Measurements from ENCODE around the gene FOXO1.
"Not testable (repeated sequence)": the region's sequence is repeated elsewhere in the genome, so short reads cannot be mapped to it uniquely, and the experiment has no call there.

Gene FOXO1

DNA sequence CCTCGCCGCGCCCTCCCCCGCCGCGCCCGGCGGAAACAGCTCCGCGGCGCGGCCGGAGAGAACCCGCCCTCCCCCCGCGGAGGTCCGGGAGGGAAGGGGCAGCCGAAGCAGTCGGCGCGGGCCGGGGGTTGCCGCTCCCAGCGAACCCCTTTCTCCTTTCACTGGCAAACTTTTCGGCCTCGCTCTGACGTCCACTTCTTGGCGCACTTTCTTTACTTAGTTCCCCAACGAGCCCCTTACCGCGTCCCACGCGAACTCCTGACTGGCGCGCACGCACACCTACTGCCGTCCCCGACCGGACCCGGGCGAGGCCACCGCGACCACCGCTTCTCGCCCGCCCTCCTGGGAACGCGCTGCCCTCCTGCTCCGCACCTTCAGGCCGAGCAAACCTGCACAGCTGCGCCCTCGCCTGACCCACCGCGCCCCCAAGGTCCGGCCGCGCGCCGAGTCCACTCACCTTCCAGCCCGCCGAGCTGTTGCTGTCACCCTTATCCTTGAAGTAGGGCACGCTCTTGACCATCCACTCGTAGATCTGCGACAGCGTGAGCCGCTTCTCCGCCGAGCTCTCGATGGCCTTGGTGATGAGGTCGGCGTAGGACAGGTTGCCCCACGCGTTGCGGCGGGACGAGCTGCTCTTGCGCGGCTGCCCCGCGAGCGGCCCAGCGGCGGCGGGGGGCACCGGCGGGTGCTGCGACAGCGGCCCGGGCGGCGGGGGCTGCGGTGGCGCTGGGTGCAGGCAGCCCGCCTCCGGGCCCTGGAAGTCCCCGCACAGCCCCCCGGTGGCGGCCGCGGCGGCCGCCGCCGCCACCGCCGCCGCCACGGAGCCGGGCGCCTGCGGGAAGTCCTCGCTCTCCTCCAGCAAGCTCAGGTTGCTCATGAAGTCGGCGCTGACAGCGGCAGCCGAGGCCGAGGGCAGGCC lies 1.1 kb downstream of the FOXO1 start:
- DNase-seq = peak; percentile 52

DNA sequence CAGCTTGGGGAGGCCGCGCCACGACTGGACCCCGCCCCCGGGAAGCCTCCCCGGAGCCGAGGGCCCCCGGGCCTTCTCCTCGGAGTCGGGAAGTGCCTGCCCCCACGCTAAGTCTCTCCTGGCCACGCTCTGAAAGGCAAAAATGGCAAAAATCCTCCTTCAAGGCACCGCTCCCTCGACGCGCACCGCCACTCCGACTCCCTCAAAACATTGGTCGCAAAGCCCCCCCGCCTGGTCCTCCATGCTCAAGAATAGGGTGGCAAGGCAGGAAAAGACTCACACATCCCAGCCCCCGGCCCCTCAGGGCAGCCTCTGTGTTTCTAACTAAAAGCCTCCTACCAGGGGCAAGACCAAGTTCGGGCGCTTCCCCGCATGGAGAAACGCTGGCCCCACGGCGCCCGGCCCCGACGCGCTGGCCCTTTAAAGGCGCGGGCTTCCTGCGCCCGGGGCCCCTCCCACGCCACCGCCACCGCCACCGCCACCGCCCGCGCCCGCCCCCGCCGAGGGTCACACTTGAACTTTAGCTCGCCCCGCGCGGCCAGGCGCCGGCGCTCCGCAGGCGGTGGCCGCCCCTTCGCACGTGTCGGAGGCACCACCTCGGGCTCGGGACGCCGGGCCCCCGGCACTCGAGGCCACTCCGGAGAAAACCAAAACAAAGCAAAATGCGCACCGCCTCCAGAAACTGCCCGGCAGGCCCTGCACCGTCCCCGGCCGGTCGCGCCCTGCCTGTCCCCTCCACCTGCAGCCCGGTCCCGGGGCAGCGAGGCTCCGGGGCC lies 1.9 kb downstream of the FOXO1 start:
- DNase-seq = peak; percentile 84

DNA sequence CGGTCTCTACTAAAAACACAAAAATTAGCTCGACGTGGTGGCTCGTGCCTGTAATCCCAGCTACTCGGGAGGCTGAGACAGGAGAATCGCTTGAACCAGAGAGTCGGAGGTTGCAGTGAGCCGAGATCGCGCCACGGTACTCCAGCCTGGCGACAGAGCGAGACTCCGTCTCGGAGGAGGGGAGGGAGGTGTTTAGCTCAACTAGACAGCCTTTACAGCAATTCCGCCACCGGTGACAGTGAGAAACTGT lies 2.4 kb downstream of the FOXO1 start:
- DNase-seq = not testable (repeated sequence)

DNA sequence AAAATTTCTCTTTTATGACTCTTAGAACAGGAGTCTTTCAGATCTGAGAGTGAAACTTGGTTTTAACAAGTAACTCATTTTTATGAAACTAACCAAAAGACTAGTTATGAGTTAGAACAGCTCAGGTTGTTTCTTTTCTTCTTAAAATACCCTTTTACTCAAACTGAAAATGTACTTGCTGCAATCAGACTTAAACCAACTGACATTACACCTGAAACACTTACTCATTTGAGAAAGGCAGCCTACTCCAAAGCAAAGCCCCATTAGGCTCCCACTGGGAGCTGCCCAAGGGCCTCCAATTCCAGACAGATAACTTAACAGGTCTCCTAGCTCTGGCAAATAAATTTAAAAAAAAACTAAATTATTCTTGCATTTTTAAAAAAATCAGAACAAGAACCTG lies 3.6 kb downstream of the FOXO1 start:
- peak; percentile 50 for DNase-seq

DNA sequence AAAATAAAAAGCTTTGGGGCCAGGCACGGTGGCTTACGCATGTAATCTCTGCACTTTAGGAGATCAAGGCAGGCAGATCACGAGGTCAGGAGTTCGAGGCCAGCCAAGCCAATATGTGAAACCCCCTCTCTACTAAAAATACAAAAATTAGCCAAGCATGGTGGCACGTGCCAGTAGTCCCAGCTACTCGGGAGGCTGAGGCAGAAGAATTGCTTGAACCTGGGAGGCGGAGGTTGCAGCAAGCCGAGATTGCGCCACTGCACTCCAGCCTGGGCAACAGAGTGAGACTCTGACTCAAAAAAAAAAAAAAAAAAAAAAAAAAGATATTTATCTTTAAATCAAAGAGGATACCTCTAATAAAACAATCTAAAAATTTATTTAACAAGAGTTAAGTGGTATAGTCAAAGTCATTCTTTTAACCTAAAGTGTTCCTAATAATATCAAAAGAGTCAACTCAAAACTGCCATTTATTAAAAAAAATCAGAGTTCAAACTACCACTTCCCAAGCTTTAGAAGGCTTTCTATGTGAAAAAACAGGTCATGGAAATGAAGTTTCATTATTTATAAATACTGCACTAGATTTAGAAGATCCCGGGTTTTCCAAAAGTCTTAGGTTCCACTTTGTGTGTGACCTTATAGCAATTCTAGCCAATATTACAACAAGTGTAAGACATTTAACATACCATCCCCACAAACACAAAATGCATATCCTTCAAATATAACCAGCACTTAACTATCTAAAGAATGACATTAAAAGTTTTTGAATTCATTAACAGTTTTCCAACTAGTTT lies 4.4 kb downstream of the FOXO1 start:
- DNase-seq = no peak

DNA sequence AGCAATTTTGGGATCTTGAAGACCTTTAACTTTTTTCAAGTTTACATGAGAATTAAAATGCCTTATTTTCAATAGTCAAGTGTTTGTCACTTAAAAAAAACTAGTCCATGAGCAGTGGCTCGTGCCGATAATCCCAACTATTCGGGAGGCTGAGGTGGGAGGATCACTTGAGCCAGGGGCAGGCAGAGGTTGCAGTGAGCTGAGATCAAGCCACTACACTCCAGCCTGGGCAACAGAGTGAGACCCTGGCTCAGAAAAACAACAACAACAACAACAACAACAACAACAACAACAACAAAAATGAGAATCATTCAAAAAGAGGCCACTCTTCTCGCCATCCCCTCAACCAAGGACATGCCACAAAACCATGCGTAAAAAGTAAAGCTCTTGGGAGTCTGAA lies 5.7 kb downstream of the FOXO1 start:
- no peak for DNase-seq

DNA sequence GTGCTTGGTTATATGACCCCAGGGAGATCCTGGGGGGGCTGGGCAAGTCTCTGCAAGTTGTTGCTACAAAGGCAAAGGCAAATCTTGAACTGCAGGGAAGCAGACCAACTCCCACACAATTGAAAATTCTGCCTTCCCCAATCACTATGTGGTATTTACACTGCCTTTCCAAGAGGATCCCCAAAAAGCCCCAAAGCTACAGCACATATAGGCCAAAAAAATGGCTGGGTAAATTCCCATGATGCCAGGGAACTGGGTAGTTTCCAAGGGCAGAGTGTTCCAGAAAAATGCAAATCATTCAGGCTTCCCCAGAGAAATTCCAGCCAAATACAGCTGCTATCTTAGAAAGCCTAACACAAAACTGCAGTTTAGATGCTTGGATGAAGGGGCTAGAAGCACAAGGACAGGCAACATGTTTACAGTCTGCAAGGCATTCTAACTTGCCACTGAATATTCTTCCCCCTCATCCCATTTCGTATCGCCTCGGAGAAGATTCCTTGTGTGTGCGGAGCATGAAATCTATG lies 6.2 kb downstream of the FOXO1 start:
- no peak for DNase-seq

DNA sequence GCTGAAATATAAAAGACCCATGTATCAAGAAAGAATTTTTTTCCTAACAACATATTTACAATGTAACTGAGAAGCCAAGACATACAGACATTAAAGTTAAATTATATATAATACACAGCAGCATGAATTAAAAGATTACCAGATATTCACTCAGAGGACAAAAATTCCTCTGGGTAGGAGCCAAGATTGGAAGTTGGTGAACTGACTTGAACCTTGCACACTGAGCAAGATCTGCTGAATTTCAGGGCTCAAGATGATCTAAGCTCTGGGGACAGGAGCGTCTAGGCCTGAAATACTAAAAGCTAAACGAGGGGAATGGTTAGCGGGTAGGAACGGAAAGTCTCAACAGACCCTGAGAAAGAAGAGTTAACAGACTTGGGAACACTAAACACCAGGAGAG lies 8.5 kb downstream of the FOXO1 start:
- no peak for DNase-seq

DNA sequence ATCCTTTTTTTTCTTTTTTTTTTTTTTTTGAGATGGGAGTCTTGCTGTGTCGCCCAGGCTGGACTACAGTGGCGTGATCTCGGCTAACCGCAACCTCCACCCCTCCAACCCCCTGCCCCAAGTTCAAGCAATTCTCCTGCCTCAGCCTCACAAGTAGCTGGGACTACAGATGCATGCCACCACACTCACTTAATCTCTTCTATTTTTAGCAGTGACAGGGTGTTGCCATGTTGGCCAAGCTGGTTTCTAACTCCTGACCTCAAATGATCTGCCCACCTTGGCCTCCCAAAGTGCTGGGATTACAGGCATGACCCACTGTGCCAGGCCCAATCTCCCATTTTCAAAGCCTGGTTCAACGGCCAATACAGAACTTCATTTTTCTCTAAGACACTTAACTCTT lies 9.1 kb downstream of the FOXO1 start:
- no peak for DNase-seq

DNA sequence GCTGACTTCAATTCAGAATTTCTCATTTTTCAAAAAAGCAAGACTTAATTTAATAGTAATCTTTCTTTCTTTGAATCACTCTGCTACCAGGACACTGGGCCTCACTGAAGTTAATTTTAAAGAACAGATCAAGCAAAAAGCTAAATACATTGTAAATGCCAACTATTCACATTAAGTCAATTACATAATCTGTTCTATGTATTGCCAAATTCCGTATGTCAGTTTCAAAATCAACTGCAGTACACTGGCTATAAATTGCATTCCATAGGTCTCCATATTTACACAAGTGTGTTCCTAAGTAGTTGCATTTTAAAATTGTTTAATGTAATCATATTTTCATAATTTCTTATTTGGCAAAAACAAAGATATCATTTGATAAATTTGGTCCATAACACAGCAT lies 10.1 kb downstream of the FOXO1 start:
- DNase-seq = no peak

DNA sequence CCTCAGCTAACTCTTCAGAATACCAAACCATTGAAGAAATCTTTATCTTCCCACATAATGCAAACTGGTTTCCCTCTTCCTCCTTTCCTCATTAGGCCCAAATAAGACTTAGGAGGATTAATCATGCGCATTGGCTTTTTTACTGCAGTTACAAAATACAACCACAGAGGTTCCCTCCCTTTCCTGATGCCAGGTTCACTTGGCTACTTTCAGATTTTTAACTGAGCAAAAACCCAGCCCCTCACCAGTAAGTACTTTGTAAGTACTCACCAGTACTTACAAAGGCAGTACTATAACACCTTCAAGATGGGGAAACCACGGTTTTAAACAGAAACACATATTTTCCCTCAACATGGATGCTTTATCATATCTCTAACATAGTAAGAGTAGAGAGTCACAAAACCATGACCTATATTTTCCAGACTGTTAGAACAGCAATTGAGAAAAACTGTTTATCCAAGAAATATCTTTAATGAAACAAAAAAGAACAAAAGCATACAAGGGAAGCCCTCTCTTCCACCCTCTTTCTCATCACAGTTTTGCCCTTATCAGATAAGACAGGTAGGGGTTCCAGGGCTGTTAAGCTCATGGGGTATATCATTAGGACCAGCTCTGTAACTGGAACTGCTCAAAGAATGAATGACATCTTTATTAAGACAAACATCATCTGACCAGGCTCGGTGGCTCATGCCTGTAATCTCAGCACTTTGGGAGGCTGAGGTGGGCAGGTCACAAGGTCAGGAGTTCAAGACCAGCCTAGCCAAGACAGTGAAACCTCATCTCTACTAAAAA lies 12.7 kb downstream of the FOXO1 start:
- peak; percentile 34 for DNase-seq

DNA sequence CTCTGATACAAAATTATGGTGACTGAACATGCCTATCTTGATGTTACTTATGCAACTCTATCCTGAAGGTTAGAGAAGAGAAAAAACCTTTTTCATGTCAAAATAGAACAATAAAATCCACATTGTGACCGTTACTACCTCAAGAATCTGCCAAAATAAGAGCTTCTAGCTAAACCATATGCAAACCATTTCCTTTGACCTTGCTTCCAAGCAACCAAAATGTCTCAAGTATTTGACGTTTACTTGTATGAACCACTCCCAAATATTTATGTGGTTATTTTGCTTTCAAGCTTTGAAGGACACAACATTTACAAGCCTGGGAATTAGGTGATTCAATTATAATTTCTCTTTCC lies 13.9 kb downstream of the FOXO1 start:
- no peak for DNase-seq

DNA sequence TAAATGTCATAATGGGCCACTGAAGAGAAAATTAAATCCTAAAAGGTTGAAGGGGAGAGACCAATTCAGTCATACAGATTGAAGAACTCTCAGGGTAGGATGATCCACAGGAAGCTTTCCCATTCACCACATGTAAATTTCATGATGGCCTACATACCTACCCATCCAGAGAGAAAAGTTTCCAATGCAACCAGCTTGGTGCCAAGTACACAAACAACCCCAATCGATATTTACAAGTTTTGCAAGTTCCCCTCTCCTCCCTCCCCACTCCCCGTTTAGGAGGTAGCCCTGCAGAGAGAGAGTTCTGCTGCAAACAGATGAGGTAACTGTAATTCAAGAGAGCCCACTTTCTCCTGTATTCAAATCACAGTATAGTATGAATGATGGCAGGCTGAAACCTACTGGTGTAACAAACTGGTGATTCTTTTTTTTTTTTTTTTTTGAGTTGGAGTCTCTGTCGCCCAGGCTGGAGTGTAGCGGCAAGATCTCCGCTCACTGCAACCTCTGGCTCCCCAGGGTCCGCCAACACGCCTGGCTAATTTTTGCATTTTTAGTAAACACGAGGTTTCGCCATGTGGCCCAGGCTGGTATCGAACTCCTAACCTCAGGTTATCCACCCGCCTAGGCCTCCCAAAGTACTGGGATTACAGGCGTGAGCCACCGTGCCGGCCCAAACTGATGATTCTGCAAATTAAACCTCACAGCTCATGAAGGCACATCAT lies 14.4 kb downstream of the FOXO1 start:
- DNase-seq = no peak

DNA sequence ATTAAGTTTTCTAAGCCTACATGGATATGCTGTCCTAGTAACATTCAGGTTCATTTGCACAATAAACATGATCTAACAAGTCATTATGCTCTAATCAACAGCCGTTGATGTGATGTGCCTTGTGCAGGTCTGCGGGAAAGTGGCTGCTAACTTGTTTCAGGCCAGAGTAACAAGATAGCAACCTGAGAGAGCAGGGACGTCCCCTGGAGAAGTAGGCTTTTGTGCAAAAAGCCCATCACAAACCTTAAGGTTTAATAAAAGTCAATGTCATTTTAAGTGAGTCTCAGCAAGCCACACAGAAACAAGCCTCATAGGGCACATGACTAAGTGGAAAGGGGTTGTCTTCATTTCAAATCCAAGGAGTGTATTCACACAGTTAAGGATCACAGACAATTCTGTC lies 17.6 kb downstream of the FOXO1 start:
- DNase-seq = no peak

DNA sequence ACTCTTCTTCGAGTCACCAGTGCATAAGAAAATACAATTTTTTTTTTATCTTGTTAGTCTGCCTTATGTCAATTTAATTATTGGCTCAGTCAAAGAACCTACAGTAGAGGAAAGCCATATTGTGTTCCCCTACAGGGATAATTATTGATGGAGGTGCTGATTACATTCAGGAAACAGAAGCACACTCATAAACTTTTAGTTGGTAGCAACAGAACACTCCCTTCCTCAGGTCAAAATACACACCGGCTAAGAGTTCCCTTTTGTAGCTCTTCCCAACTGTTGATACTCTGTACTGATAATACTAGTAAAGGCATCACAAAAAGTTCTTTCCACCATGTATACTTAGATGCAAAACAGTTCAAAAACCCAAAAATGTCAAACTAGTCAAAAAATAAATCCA lies 18.4 kb downstream of the FOXO1 start:
- DNase-seq = no peak

DNA sequence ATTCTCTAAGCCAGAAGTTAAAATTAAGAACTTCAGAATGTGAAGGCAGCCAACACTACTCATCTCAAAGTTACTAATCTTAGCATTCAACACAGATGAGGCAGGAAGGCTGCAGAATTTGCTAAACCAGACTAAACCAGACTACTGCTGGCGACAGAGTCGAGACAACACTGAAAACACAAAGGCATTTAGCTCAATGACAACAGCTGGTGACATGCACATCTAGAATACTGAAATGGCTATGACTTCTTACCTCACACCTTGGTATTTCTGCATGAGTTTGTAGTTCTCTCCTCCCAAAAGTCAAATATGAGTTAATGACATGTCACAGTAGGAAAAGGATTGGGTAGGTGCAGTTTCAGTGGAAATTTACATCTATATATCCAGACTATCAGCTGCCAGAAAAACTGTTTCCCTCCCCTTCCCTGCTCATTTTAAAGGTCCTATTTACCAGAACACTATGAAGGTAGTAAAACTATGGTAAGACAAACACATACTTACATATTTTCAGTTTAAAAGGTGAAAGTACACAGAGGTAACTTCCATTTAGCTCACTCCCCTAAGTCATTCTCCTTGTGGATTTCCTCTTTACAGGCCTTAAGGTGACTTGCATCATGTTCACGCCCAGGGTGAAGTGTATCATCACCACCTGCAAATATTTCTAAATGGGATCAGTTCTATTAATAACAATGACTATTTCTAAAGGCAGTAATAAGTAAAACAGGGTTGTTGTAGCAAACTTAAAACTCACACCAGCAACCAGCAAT lies 21.4 kb downstream of the FOXO1 start:
- DNase-seq = no peak

DNA sequence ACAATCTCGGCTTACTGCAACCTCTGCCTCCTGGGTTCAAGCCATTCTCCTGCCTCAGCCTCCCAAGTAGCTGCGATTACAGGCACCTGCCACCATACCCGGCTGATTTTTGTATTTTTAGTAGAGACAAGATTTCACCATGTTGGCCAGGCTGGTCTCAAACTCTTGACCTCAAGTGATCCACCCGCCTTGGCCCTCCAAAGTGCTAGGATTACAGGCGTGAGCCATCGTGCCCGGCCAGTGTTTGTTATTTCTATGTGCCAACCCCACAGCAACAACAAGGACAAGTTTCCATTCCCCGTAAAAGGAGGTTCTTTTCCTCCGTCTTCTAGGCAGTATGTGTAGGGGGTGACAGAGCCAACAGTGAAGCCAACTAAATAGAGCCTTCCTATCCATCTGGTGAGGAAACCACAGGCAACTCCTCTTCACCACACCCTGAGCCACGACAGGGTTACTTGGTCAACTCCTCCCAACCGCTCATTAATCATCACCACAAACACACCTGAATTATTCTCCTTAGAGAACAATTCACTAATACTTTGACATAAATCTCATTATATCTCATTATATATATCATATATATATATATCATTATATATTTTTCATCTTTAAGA lies 25.5 kb downstream of the FOXO1 start:
- peak; percentile 47 for DNase-seq

DNA sequence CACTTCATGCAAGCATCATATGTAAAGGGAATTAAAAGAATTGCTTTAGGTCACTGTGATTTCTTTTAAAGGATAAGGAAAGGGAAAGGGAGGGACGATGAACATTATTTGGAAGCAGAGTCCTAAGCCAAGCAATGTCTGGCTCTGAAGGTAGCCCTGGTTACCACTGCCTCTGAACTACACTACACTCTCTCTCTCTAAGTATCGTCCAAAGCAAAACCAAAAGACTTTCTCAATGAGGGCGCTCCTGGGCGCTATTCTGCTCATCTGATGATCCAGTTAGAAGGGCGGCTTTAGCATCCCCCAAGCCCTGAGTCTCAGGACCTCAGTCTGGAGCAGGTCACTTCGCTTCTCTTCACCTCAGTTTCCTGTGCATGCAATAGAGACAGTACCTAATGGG lies 26.2 kb downstream of the FOXO1 start:
- DNase-seq = no peak

DNA sequence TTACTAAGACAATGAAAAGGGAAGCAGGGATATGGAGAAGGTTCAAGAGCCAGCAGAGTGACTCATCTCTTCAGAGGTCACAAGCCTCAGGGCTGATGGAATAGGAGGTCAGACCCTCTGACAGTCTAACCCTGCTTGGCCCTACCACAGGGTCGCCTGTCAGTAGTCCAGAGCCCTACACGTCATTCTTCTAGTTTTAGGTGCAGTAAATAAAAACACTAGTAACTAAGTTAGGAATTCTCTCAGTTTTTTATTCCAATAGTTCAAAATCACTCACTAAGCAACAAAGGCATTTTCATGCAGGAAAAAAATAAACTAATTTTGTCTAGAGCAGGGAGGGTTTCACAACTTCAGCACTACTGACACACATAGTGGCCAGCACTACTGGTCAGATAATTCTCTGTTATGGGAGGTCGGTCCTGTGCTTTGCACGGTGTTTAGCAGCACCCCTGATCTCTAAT lies 27.2 kb downstream of the FOXO1 start:
- DNase-seq = no peak

DNA sequence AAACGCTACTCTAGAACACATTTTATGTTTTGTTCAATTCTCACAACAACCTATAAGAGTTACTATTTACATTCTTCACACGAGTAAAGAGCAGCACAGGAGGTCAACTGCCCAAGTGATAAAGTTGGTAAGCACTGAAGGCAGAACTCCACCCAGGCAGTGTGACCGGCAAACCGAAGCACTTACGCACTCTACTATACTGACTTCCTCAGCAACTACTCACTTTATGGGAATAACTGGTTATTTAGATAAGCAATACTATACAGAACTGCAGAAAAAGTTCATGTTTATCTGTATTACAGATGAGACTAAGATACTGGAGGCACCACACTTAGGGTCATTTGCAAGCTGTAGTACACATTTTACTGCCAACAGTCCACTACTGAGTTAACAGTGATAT lies 28.8 kb downstream of the FOXO1 start:
- no peak for DNase-seq

Measured in stimulated activated CD4-positive, alpha-beta T cell treated with anti-CD3 and anti-CD28 coated beads, Interleukin-15, amount 100 ng/mL, for 24 hours (primary cell).